Fibroblast of lung (primary cell): Measurements from ENCODE around the gene SEMA4D. TPM values are rescaled to one million over a fixed set of nuclear protein-coding genes. Genes with fewer than 3 reads are reported as not detected.

ENCODE experiments used
- DNase-seq, 2 donors: peaks; one replicate each; pipeline versions ENCODE4 v3.0.0 to v3.0.0-alpha.2; 2010; ENCODE audit warnings: low read depth in 2 of 2
- H2AFZ ChIP-seq: 2 replicates; pipeline ENCODE4 v1.5.1; 2012; ENCODE audit warnings: low read length, control low read depth, inconsistent platforms
- H3K27ac ChIP-seq: 2 replicates; pipeline ENCODE4 v1.5.1; 2011; ENCODE audit warnings: low read length, control low read depth; ENCODE audit not compliant: insufficient read depth
- H3K27me3 ChIP-seq: 2 replicates; pipeline ENCODE4 v1.5.1; 2011; ENCODE audit warnings: mild to moderate bottlenecking, low read length; ENCODE audit not compliant: control insufficient read depth, insufficient read depth
- H3K36me3 ChIP-seq: 2 replicates; pipeline ENCODE4 v1.5.1; 2011; ENCODE audit warnings: low read length; ENCODE audit not compliant: control insufficient read depth, insufficient read depth
- H3K4me1 ChIP-seq: 2 replicates; pipeline ENCODE4 v1.5.1; 2011; ENCODE audit warnings: low read length; ENCODE audit not compliant: control insufficient read depth, insufficient read depth; ENCODE audit errors: extremely low read depth
- H3K4me2 ChIP-seq: 2 replicates; pipeline ENCODE4 v1.5.1; 2011; ENCODE audit warnings: low read length, control low read depth; ENCODE audit not compliant: insufficient read depth; ENCODE audit errors: extremely low read depth
- H3K4me3 ChIP-seq, 4 experiments: fragments of 200-600 bp in 1 of 4; sonication (generic) in 1 of 4; replicated peaks in 1 of 4; 2 replicates each; pipeline ENCODE4 v1.5.1; 2011 to 2016; ENCODE audit warnings: low read length in 4 of 4, low read depth in 3 of 4, mild to moderate bottlenecking in 3 of 4, control low read depth in 2 of 4, inconsistent platforms in 1 of 4, mixed read lengths in 1 of 4; ENCODE audit not compliant: insufficient read depth in 1 of 4; ENCODE audit errors: control extremely low read depth in 1 of 4
- H3K79me2 ChIP-seq: 2 replicates; pipeline ENCODE4 v1.5.1; 2012; ENCODE audit warnings: mild to moderate bottlenecking, low read length, inconsistent platforms; ENCODE audit not compliant: control insufficient read depth, insufficient read depth
- H3K9ac ChIP-seq: 2 replicates; pipeline ENCODE4 v1.5.1; 2011; ENCODE audit warnings: mild to moderate bottlenecking, low read length, control low read depth; ENCODE audit not compliant: insufficient read depth
- H3K9me3 ChIP-seq: 2 replicates; pipeline ENCODE4 v1.5.1; 2012; ENCODE audit warnings: low read depth, low read length; ENCODE audit not compliant: control insufficient read depth, insufficient read depth
- H4K20me1 ChIP-seq: 2 replicates; pipeline ENCODE4 v1.5.1; 2011; ENCODE audit warnings: low read length; ENCODE audit not compliant: control insufficient read depth, insufficient read depth; ENCODE audit errors: extremely low read depth
- EZH2 ChIP-seq: IDR thresholded peaks from 2 replicates; pipeline ENCODE4 v1.5.1; 2012; ENCODE audit warnings: low read length, control low read depth, mild to moderate bottlenecking; ENCODE audit errors: missing control alignments
- polyA plus RNA-seq, 2 donors: library from polyadenylated mRNA; depleted of rRNA in 1 of 2; stranded (reverse) in 1 of 2; unstranded in 1 of 2; fragments of >200 nt; gene quantifications; 2 replicates each; pipeline ENCODE4 v1.2.1, GENCODE V29; 2011 to 2012; ENCODE audit warnings: missing spikeins in 1 of 2
- total RNA-seq: library from RNA; depleted of rRNA; stranded (reverse); fragments of >200 nt; gene quantifications from 2 replicates; pipeline ENCODE4 v1.2.1, GENCODE V29; 2014
- TF ChIP-seq, protein P1 (sequence below), 2 donors: IDR thresholded peaks in 1 of 2; conservative IDR thresholded peaks in 1 of 2; 1 replicate in 1 of 2; 2 replicates in 1 of 2; pipeline ENCODE4 v1.5.1; 2011 to 2012; ENCODE audit warnings: low read length in 2 of 2, control low read depth in 1 of 2, inconsistent platforms in 1 of 2, low read depth in 1 of 2, mild to moderate bottlenecking in 1 of 2

SEMA4D gene
- total and polyA plus RNA-seq, 2 donors (not counting 1 experiment from before 2014, with no cell fraction given), result 0.67 to 2.6 TPM

DNA sequence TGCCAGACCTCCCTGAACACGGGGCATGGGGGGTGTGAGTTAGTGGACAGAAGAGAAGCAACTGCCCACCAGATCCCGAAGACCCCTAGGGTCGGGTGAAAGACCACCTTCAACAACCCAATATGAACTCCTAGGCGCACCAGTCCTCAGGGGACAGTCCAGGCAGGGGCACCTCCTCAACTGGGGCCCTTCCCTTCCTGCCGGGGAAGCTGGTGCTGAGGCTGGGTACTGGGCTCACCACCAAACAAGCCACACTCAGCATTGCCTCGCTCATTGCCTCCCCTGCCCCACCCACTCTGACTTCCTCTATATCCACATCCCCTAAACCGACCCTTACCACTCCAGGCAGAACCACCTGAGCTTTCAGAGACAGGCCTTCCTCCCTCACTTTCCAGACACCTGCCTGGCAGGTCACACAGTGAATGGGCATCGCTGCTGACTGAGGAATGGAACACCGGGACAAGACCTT lies 42.5 kb downstream of the SEMA4D start:
- Histone ChIP-seq H3K4me2 (no peak overlapping the region), H4K20me1 (no peaks in the 10 kb centered on the region)
- TF ChIP-seq EZH2, result no peak
- TF ChIP-seq, protein P1, sequence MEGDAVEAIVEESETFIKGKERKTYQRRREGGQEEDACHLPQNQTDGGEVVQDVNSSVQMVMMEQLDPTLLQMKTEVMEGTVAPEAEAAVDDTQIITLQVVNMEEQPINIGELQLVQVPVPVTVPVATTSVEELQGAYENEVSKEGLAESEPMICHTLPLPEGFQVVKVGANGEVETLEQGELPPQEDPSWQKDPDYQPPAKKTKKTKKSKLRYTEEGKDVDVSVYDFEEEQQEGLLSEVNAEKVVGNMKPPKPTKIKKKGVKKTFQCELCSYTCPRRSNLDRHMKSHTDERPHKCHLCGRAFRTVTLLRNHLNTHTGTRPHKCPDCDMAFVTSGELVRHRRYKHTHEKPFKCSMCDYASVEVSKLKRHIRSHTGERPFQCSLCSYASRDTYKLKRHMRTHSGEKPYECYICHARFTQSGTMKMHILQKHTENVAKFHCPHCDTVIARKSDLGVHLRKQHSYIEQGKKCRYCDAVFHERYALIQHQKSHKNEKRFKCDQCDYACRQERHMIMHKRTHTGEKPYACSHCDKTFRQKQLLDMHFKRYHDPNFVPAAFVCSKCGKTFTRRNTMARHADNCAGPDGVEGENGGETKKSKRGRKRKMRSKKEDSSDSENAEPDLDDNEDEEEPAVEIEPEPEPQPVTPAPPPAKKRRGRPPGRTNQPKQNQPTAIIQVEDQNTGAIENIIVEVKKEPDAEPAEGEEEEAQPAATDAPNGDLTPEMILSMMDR (conservative IDR thresholded peaks at IDR 0.05 in 1 of 2, IDR thresholded peaks at IDR 0.05 in 1 of 2; ENCODE audit: low read depth in 1 of 2, low read length in 2 of 2), result no peak

DNA sequence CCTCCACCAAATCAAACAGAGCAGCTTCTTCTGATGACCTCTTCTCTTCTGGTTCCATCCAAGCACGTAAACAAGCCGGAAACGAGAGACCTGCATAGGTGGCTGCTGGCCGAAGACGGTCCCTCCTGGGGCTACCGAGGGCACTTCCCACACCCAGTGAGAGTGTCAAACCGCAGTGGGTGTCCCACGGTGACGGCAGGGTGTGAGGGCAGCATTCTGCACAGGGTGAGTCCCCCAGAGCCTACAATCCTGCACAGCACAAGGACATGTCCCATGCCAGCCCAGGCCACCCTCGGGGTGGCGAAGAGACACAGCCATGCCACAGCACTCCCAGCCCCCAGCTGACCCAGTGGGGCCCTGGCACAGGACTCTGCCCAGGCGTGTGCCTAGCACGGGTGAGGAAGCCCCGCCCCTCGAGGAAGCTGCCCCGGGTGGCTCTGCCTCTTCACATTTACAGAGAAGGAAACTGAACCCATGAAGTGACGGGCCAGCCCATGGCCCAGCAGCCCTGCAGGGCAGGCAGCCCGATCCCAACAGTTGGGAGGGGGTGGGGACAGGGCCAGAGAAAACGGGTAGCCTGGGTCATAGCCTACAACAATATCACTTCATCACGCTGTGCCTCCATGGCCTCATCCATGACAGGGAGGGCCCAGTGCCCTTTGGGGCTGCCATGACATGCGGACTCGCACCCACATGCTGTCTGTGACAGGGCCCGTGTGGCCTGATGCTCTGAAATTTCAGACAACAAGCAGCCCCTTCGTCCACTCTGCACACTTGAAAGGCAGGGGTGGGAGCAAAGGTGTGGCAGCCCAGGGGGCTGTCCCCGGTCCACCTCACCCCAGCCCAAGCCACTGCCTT lies 43.2 kb downstream of the SEMA4D start:
- Histone ChIP-seq H3K27me3 (no peaks in the 10 kb centered on the region), H3K4me2 (no peak overlapping the region), H4K20me1 (no peaks in the 10 kb centered on the region), H3K27ac (no peak overlapping the region), H3K4me1 (no peaks in the 10 kb centered on the region), H3K36me3 (no peaks in the 10 kb centered on the region), H3K79me2 (no peaks in the 10 kb centered on the region), H3K4me3 (no peak overlapping the region), H3K9ac (no peak overlapping the region), H3K9me3 (no peaks in the 10 kb centered on the region), H2AFZ (no peak overlapping the region)
- no peak for DNase-seq
- no peak for TF ChIP-seq EZH2
- TF ChIP-seq, protein P1 (conservative IDR thresholded peaks at IDR 0.05 in 1 of 2, IDR thresholded peaks at IDR 0.05 in 1 of 2; ENCODE audit: low read depth in 1 of 2, low read length in 2 of 2), result no peak

More for the DNA sequence above, 42.5 kb downstream of the SEMA4D start:
- Histone ChIP-seq H3K9me3 (no peaks in the 10 kb centered on the region), H2AFZ (no peak overlapping the region), H3K4me3 (no peak overlapping the region), H3K4me1 (no peaks in the 10 kb centered on the region), H3K27me3 (no peaks in the 10 kb centered on the region), H3K36me3 (no peaks in the 10 kb centered on the region), H3K79me2 (no peaks in the 10 kb centered on the region), H3K9ac (no peak overlapping the region), H3K27ac (no peak overlapping the region)
- no peak for DNase-seq

DNA sequence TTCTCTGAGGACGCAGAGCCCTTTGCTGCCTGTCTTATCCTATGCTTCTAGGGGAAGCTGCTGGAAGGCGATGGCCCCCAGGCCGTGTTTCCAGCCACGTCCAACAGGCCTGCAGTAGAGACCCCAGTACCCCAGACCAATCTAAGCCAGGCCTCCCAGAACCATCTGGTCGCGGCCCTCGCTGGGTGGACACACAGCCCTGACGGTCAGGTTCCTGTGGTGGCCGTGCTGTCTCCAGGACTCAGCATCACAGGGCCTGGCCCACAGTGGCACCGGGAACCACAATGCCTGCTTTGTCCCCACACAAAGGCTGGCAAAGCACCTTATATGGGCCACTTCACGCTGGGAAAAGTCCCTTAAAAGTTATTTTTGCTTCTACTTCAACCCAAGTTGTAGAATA lies 44.5 kb downstream of the SEMA4D start:
- H3K27ac ChIP-seq, result no peak overlapping the region
- no peak for TF ChIP-seq EZH2
- no peak for DNase-seq

More for the DNA sequence above, 44.5 kb downstream of the SEMA4D start:
- Histone ChIP-seq H3K27me3 (no peaks in the 10 kb centered on the region), H3K4me3 (no peak overlapping the region), H2AFZ (no peak overlapping the region), H3K79me2 (no peaks in the 10 kb centered on the region), H3K4me1 (no peaks in the 10 kb centered on the region), H4K20me1 (no peaks in the 10 kb centered on the region), H3K36me3 (no peaks in the 10 kb centered on the region), H3K9ac (no peak overlapping the region), H3K4me2 (no peak overlapping the region), H3K9me3 (no peaks in the 10 kb centered on the region)
